Peyer's patch (tissue), 4 donors: ENCODE measurements around the gene SORBS1.

ENCODE experiments used
- CTCF ChIP-seq, 6 experiments: fragments of 450-650 bp in 4 of 6; fragments of 200-600 bp in 2 of 6; sonication (generic) in 1 of 6; IDR thresholded peaks; one replicate each; pipeline ENCODE4 v1.5.1; 2017 to 2019; ENCODE audit warnings: antibody characterized with exemption in 6 of 6, mild to moderate bottlenecking in 3 of 6, moderate library complexity in 1 of 6
- POLR2A ChIP-seq, 2 donors: fragments of 450-650 bp; IDR thresholded peaks; one replicate each; pipeline ENCODE4 v1.5.1; 2017; ENCODE audit warnings: antibody characterized with exemption in 2 of 2, mild to moderate bottlenecking in 2 of 2, moderate library complexity in 2 of 2

GRCh38 chr10:95503001-95503400 is 58.2 kb downstream of the SORBS1 start:
- TF ChIP-seq CTCF (IDR thresholded peaks at IDR 0.05) (no peak), POLR2A (IDR thresholded peaks at IDR 0.05) (no peak)
